GM23248 (cell line): ENCODE results near the gene ATG2A.

Experiments
- EZH2 ChIP-seq: fragments of 200-600 bp; sonication (generic); IDR thresholded peaks from 2 replicates; pipeline ENCODE4 v1.6.1; 2018; ENCODE audit warnings: antibody characterized with exemption, mild to moderate bottlenecking; ENCODE audit not compliant: insufficient read depth, poor library complexity, severe bottlenecking
- EZH2phosphoT487 ChIP-seq: fragments of 200-600 bp; sonication (generic); IDR thresholded peaks from 2 replicates; pipeline ENCODE4 v1.6.1; 2018; ENCODE audit warnings: antibody characterized with exemption, moderate library complexity, mild to moderate bottlenecking, low read depth; ENCODE audit not compliant: insufficient read depth

- TF ChIP-seq EZH2 = no peak
- no peak for TF ChIP-seq EZH2phosphoT487
These were observed 40.7 kb downstream of the ATG2A start for GRCh38 chr11:64876229-64876750.
